ENCODE data around the gene MLKL.
A peak's percentile ranks its signal among the peaks of the same experiment; 100 is the strongest.
"Not testable (repeated sequence)": the region's sequence is repeated elsewhere in the genome, so short reads cannot be mapped to it uniquely, and the experiment has no call there.

Gene MLKL

GRCh38 chr16:74731853-74732477, 31.3 kb upstream of the MLKL start:
- DNase-seq = no peak

GRCh38 chr16:74729783-74730683, 29.4 kb upstream of the MLKL start:
- DNase-seq = no peak

- no peak for DNase-seq
Measured at GRCh38 chr16:74727903-74728302, 27.2 kb upstream of the MLKL start.

GRCh38 chr16:74726716-74727115, 26.1 kb upstream of the MLKL start:
- peak; percentile 61 for DNase-seq

GRCh38 chr16:74725651-74726455, 25.2 kb upstream of the MLKL start:
- no peak for DNase-seq

- DNase-seq = no peak
Measured at GRCh38 chr16:74724820-74725549, 24.3 kb upstream of the MLKL start.

- no peak for DNase-seq
Measured at GRCh38 chr16:74723256-74723655, 22.6 kb upstream of the MLKL start.

- not testable (repeated sequence) for DNase-seq
Measured at GRCh38 chr16:74722156-74722555, 21.5 kb upstream of the MLKL start.

GRCh38 chr16:74721716-74722115, 21.1 kb upstream of the MLKL start:
- no peak for DNase-seq

- no peak for DNase-seq
Measured at GRCh38 chr16:74720579-74720978, 19.9 kb upstream of the MLKL start.

GRCh38 chr16:74718741-74719610, 18.3 kb upstream of the MLKL start:
- DNase-seq = no peak

GRCh38 chr16:74718140-74718539, 17.5 kb upstream of the MLKL start:
- no peak for DNase-seq

- DNase-seq = no peak
Measured at GRCh38 chr16:74717367-74717766, 16.7 kb upstream of the MLKL start.

- no peak for DNase-seq
Measured at GRCh38 chr16:74716355-74716754, 15.7 kb upstream of the MLKL start.

GRCh38 chr16:74713876-74714275, 13.2 kb upstream of the MLKL start:
- DNase-seq = no peak

GRCh38 chr16:74713325-74713724, 12.7 kb upstream of the MLKL start:
- no peak for DNase-seq

GRCh38 chr16:74711938-74712337, 11.3 kb upstream of the MLKL start:
- no peak for DNase-seq

GRCh38 chr16:74710401-74710800, 9.7 kb upstream of the MLKL start:
- DNase-seq = no peak

GRCh38 chr16:74709441-74709877, 8.8 kb upstream of the MLKL start:
- peak; percentile 89 for DNase-seq

GRCh38 chr16:74700116-74700437, 585 bp downstream of the MLKL start:
- DNase-seq = peak; percentile 43

GRCh38 chr16:74699666-74700065, 996 bp downstream of the MLKL start:
- peak; percentile 23 for DNase-seq

- peak; percentile 51 for DNase-seq
Measured at GRCh38 chr16:74698222-74698621, 2.4 kb downstream of the MLKL start.

Data from activated CD4-positive, alpha-beta T cell treated with anti-CD3 and anti-CD28 coated beads, Interleukin-2, Interleukin-6, amounts not matched to agents 100 ng/mL and 50 ng/mL, durations not matched to agents 16 hours and 8 hours (primary cell).